Measurements from ENCODE around the gene AHCYL1.
A peak's percentile ranks its signal among the peaks of the same experiment; 100 is the strongest.
"Not testable (repeated sequence)": the region's sequence is repeated elsewhere in the genome, so short reads cannot be mapped to it uniquely, and the experiment has no call there.

Gene AHCYL1

DNA sequence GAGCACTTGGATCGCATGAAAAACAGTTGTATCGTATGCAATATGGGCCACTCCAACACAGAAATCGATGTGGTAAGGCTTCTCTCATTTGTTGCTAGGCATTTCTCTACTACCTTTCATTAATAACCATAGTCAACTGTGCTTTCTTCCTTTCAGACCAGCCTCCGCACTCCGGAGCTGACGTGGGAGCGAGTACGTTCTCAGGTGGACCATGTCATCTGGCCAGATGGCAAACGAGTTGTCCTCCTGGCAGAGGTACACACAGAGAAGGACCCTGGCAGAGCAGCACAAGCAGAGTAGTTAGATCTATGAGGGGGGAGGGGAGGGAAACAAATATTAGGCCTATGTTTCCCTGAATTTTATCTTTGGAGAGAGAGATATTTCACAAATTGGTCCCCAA lies 33.8 kb downstream of the AHCYL1 start:
- no peak for DNase-seq
- no peak for TF ChIP-seq POLR2A (IDR thresholded peaks at IDR 0.05; ENCODE audit: low read length)
- no peak for TF ChIP-seq GATA1 (IDR thresholded peaks at IDR 0.05; ENCODE audit: low read depth, low read length)

DNA sequence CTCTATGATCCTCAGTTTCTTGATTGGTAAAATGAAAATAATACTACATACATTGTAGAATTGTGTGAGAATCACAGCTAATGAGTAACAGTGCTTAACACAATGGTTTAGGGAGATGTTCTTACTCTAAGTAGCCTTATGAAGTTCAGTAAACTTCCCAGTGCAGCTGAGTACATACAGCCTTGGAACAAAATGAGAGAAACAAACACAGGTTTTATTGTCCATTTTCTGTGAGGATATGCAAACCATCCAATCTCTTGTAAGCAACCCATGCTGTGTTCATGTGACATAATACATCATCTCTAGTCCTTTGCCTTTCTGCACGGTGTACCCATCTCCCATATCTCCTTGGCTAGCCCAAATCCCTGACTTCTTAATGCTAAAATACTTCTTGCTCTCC lies 35.2 kb downstream of the AHCYL1 start:
- TF ChIP-seq POLR2A (IDR thresholded peaks at IDR 0.05; ENCODE audit: low read length) = no peak
- TF ChIP-seq GATA1 (IDR thresholded peaks at IDR 0.05; ENCODE audit: low read depth, low read length) = no peak
- DNase-seq = no peak

DNA sequence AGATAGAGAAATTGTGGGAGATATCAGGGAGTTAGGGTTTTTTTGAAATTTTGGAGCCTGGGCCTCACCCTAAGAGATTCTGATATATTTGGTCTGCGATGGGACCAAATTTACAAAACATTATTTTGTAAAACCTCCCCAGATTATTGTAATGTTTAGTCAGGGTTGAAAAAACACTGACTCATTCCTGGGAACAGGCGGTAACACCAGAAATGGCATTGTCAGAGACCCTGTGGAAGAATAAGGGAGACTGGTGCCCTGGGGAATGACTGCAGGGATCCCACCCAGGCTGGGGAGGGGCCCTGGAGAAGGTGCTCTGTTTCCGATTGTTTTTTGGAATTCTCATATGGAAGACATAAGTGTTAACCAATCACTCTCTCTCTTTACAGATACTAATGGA lies 36.7 kb downstream of the AHCYL1 start:
- DNase-seq = no peak
- TF ChIP-seq GATA1 (IDR thresholded peaks at IDR 0.05; ENCODE audit: low read depth, low read length) (no peak), POLR2A (IDR thresholded peaks at IDR 0.05; ENCODE audit: low read length) (no peak)

GRCh38 chr1:110024613-110025012 lies 40.0 kb downstream of the AHCYL1 start:
- DNase-seq = no peak
- TF ChIP-seq GATA1 (IDR thresholded peaks at IDR 0.05; ENCODE audit: low read depth, low read length) (no peak), POLR2A (IDR thresholded peaks at IDR 0.05; ENCODE audit: low read length) (no peak)

DNA sequence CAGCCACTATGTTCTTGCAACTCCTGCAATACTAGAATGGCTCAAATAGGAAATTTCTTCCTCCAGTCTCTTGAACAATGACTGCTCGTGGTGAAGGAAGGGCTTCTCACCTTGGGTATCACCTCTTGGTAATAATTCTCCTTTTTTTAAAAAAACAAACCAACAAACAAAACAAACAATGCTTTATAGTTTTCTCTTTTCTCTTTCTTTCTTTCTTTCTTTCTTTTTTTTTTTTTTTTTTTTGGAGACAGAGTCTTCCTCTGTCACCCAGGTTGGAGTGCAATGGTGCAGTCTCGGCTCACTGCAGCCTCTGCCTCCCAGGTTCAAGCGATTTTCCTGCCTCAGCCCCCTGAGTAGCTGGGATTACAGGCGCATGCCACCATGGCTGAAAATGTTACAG lies 46.1 kb downstream of the AHCYL1 start:
- DNase-seq = not testable (repeated sequence)

DNA sequence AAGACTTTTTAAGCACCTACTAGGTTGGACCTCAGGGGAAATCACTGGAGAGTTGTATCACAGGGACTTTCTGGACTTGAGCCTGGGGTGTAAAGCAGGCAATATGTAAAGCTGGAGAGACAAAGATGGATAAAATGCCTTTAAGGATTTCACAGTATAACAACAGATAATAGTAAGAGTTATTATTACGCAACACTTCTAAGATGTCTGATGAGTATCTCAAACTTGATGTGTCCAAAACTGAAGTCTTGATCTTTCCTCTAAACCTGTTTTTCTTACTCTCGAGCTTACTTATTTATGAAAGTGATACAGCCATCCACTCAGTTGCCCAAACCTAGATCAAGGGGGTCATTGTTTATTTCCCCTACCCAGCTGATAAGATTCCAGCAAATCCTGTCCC lies 47.8 kb downstream of the AHCYL1 start:
- TF ChIP-seq POLR2A (IDR thresholded peaks at IDR 0.05; ENCODE audit: low read length) (no peak), GATA1 (IDR thresholded peaks at IDR 0.05; ENCODE audit: low read depth, low read length) (no peak)
- no peak for DNase-seq

- no peak for TF ChIP-seq POLR2A (IDR thresholded peaks at IDR 0.05; ENCODE audit: low read length)
- DNase-seq = peak in 1 of 2 experiments; percentile 47
These were observed 48.9 kb downstream of the AHCYL1 start for GRCh38 chr1:110033421-110033820.

GRCh38 chr1:110034040-110034450 lies 49.5 kb downstream of the AHCYL1 start:
- TF ChIP-seq POLR2A (IDR thresholded peaks at IDR 0.05; ENCODE audit: low read length) = no peak
- TF ChIP-seq GATA1 (IDR thresholded peaks at IDR 0.05; ENCODE audit: low read depth, low read length) = no peak
- DNase-seq = no peak

GRCh38 chr1:110034451-110035235 lies 50.1 kb downstream of the AHCYL1 start, which contains the start of gene STRIP1:
TSS of gene STRIP1 (plus strand) at chr1:110034624. CDS start at chr1:110034638, 14 bp downstream.
- TF ChIP-seq GATA1 (IDR thresholded peaks at IDR 0.05; ENCODE audit: low read depth, low read length) (no peak), POLR2A (IDR thresholded peaks at IDR 0.05; ENCODE audit: low read length) (peak; percentile 79)
- peak; percentile 97 to 98 for DNase-seq

GRCh38 chr1:110035236-110035752 lies 50.7 kb downstream of the AHCYL1 start:
- TF ChIP-seq GATA1 (IDR thresholded peaks at IDR 0.05; ENCODE audit: low read depth, low read length) = no peak
- TF ChIP-seq POLR2A (IDR thresholded peaks at IDR 0.05; ENCODE audit: low read length) = no peak
- no peak for DNase-seq

DNA sequence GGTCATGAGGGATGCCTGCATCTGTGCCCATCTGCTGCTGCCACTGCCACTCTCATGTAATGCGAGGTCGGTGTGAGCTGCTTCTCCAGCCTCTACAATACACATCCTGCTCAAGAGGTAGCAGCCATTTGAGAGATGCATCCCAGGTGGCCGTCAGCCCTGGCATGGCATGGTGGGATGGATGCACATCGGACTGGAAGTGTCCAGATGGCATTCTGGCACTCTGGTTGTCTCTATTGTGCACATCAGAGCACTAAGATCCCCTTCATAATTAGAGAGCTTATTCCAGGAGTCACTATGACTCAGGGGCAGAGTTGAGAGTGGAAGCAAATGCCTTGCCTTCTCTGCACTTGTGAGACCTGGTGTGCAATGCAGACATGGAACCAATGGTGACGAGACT lies 53.7 kb downstream of the AHCYL1 start:
- DNase-seq = no peak
- TF ChIP-seq GATA1 (IDR thresholded peaks at IDR 0.05; ENCODE audit: low read depth, low read length) = no peak
- no peak for TF ChIP-seq POLR2A (IDR thresholded peaks at IDR 0.05; ENCODE audit: low read length)

GRCh38 chr1:110039641-110040040 lies 55.1 kb downstream of the AHCYL1 start:
- DNase-seq = peak in 1 of 2 experiments; percentile 8
- no peak for TF ChIP-seq POLR2A (IDR thresholded peaks at IDR 0.05; ENCODE audit: low read length)
- no peak for TF ChIP-seq GATA1 (IDR thresholded peaks at IDR 0.05; ENCODE audit: low read depth, low read length)

GRCh38 chr1:110040548-110040947 lies 56.0 kb downstream of the AHCYL1 start:
- TF ChIP-seq POLR2A (IDR thresholded peaks at IDR 0.05; ENCODE audit: low read length) (no peak), GATA1 (IDR thresholded peaks at IDR 0.05; ENCODE audit: low read depth, low read length) (no peak)
- peak in 1 of 2 experiments; percentile 22 for DNase-seq

DNA sequence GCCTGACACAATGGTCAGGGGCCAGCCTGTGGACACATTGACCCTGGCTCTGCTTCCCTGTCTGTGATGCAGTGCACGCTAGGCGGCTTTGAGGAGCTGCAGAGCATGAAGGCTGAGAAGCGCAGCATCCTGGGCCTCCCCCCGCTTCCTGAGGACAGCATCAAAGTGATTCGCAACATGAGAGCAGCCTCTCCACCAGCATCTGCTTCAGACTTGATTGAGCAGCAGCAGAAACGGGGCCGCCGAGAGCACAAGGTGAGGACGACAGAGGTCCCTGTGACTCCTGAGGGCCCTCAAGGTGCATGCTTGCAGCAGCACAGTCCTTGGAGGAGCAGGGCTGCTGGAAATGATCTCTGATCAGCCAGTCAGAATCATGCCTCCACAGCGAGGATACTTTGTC lies 58.5 kb downstream of the AHCYL1 start:
- TF ChIP-seq POLR2A (IDR thresholded peaks at IDR 0.05; ENCODE audit: low read length) = no peak
- no peak for TF ChIP-seq GATA1 (IDR thresholded peaks at IDR 0.05; ENCODE audit: low read depth, low read length)
- DNase-seq = no peak

GRCh38 chr1:110047463-110047862 lies 62.9 kb downstream of the AHCYL1 start:
- DNase-seq = no peak
- TF ChIP-seq POLR2A (IDR thresholded peaks at IDR 0.05; ENCODE audit: low read length) = no peak
- no peak for TF ChIP-seq GATA1 (IDR thresholded peaks at IDR 0.05; ENCODE audit: low read depth, low read length)

Measured in erythroblast (primary cell).